Brain pericyte (primary cell): Measurements from ENCODE around the gene PCDHGB4.
"Not testable (repeated sequence)": the region's sequence is repeated elsewhere in the genome, so short reads cannot be mapped to it uniquely, and the experiment has no call there.

Source experiments
- DNase-seq: peaks from one replicate; pipeline ENCODE4 v3.0.0-alpha.2; 2012; ENCODE audit warnings: low read depth, low spot score

PCDHGB4 gene

GRCh38 chr5:141427783-141428426, 40.4 kb downstream of the PCDHGB4 start:
- no peak for DNase-seq

DNA sequence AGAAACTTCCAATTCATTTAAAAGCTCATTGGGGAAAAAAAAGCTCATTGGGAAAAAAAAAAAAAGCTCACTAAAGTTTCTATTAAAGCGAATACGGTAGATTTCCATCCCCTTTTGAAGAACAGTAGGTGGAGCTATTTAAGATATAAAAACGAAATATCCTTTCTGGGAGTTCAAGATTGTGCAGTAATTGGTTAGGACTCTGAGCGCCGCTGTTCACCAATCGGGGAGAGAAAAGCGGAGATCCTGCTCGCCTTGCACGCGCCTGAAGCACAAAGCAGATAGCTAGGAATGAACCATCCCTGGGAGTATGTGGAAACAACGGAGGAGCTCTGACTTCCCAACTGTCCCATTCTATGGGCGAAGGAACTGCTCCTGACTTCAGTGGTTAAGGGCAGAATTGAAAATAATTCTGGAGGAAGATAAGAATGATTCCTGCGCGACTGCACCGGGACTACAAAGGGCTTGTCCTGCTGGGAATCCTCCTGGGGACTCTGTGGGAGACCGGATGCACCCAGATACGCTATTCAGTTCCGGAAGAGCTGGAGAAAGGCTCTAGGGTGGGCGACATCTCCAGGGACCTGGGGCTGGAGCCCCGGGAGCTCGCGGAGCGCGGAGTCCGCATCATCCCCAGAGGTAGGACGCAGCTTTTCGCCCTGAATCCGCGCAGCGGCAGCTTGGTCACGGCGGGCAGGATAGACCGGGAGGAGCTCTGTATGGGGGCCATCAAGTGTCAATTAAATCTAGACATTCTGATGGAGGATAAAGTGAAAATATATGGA, 43.0 kb downstream of the PCDHGB4 start, which contains the start of gene PCDHGA12:
Gene PCDHGA12, plus strand, starts transcription at position 176 of the 782 bp plus-strand sequence. Its CDS starts 253 bp downstream, at position 429.
- DNase-seq, result peak; percentile 68

DNA sequence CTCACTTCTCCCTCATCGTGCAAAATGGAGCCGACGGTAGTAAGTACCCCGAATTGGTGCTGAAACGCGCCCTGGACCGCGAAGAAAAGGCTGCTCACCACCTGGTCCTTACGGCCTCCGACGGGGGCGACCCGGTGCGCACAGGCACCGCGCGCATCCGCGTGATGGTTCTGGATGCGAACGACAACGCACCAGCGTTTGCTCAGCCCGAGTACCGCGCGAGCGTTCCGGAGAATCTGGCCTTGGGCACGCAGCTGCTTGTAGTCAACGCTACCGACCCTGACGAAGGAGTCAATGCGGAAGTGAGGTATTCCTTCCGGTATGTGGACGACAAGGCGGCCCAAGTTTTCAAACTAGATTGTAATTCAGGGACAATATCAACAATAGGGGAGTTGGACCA, 43.8 kb downstream of the PCDHGB4 start:
- no peak for DNase-seq

- DNase-seq, result not testable (repeated sequence)
These were observed 44.8 kb downstream of the PCDHGB4 start for GRCh38 chr5:141432308-141432707.

- DNase-seq, result not testable (repeated sequence)
These were observed 45.2 kb downstream of the PCDHGB4 start for GRCh38 chr5:141432726-141433125.

- no peak for DNase-seq
These were observed 46.5 kb downstream of the PCDHGB4 start for GRCh38 chr5:141434006-141434405.

DNA sequence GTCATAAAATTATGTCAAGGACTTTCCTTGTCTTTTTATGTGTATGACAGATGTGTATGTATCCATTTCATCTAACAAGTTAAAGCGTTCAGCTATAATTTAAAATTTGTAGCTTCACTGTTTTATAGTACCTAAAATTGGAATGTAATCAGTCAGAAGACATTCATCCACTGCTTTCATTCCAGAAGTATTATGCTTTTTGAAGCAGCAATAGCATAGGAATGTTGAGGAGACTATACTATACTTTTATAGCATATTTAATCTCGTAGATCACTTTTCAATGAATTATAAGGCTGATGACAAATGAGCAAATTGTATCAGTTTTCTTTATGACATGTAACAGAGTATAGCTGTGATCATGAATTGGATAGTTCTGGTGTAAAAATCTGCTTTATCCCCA, 49.7 kb downstream of the PCDHGB4 start:
- no peak for DNase-seq

- DNase-seq, result no peak
These were observed 52.1 kb downstream of the PCDHGB4 start for GRCh38 chr5:141439411-141440141.
